Brain microvascular endothelial cell (primary cell): ENCODE results near the gene KRTAP20-2.

ENCODE experiments used
- DNase-seq: peaks from one replicate; pipeline ENCODE4 v3.0.0-alpha.2; 2020
- H3K27ac ChIP-seq: fragments of 250-450 bp; sonication (Bioruptor Pico); 2 replicates; pipeline ENCODE4 v1.5.1; 2020; ENCODE audit warnings: mild to moderate bottlenecking, moderate library complexity
- H3K27me3 ChIP-seq: fragments of 250-450 bp; sonication (Bioruptor Pico); replicated peaks from 2 replicates; pipeline ENCODE4 v1.5.1; 2020; ENCODE audit warnings: mild to moderate bottlenecking
- H3K36me3 ChIP-seq: fragments of 250-450 bp; sonication (Bioruptor Pico); replicated peaks from 2 replicates; pipeline ENCODE4 v1.5.1; 2020; ENCODE audit warnings: mild to moderate bottlenecking
- H3K4me3 ChIP-seq: 2 replicates; pipeline ENCODE4 v1.5.1; 2011; ENCODE audit warnings: low read depth, mild to moderate bottlenecking, control low read depth, low read length, moderate library complexity
- in situ Hi-C: cut with HindIII; loops from 2 replicates; pipeline ENCODE4 v1.10.0; 2017; ENCODE audit warnings: low sequenced_read_pairs, low pct_ligation_motif_present
- TF ChIP-seq, protein P1 (sequence below): IDR thresholded peaks from 2 replicates; pipeline ENCODE4 v1.5.1; 2011; ENCODE audit warnings: low read depth, mild to moderate bottlenecking, moderate library complexity, low read length, control low read depth, inconsistent platforms; ENCODE audit errors: missing control alignments

Gene KRTAP20-2

DNA sequence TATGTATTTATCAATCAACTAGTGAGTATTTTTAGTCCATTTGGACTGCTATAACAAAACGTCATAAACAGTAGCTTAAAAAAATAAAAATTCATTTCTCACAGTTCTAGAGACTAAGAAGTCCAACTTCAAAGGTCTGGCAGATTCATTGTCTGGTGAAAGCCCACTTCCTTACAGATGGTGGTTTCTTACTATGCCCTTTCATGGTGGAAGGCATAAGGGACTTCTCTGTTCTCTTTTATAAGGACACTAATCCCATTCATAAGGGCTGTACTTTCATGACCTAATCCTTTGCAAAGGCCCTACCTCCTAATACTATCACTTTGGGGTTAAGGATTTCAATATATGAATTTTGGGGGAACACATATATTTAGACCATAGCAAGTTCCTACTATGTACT, 45.6 kb downstream of the KRTAP20-2 start:
- H3K36me3 ChIP-seq, result no peaks in the 10 kb centered on the region
- no peaks in the 10 kb centered on the region for H3K27me3 ChIP-seq
- no peak overlapping the region for H3K27ac ChIP-seq
- no peak overlapping the region for H3K4me3 ChIP-seq
- no peak for DNase-seq
- in situ Hi-C loops, result no loop called here
- TF ChIP-seq, protein P1, sequence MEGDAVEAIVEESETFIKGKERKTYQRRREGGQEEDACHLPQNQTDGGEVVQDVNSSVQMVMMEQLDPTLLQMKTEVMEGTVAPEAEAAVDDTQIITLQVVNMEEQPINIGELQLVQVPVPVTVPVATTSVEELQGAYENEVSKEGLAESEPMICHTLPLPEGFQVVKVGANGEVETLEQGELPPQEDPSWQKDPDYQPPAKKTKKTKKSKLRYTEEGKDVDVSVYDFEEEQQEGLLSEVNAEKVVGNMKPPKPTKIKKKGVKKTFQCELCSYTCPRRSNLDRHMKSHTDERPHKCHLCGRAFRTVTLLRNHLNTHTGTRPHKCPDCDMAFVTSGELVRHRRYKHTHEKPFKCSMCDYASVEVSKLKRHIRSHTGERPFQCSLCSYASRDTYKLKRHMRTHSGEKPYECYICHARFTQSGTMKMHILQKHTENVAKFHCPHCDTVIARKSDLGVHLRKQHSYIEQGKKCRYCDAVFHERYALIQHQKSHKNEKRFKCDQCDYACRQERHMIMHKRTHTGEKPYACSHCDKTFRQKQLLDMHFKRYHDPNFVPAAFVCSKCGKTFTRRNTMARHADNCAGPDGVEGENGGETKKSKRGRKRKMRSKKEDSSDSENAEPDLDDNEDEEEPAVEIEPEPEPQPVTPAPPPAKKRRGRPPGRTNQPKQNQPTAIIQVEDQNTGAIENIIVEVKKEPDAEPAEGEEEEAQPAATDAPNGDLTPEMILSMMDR, result no peak

DNA sequence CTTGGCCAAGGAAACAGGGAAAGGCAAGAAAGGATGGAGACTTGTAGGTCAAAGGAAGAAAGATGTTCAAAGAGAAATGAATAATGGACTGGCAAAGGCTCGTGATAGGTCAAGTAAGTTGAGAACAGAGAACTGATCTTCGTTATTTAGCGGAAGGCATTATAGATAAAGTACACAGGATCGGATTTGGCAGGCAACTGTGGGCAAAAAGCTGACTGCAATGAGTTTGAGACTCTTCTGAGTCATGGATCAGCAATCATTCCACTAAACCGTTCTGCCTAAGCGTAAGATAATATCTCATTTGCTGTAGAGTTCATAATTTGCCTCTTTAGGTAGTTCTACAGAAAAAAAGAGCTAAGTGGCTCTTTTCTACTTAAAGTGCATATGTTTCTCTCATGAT, 49.5 kb downstream of the KRTAP20-2 start:
- DNase-seq, result no peak
- Histone ChIP-seq H3K27ac (no peak overlapping the region), H3K36me3 (no peaks in the 10 kb centered on the region), H3K4me3 (no peak overlapping the region), H3K27me3 (no peaks in the 10 kb centered on the region)
- TF ChIP-seq, protein P1, result no peak
- in situ Hi-C loops, result no loop called here
